ENCODE results near the gene SIK3.

The SIK3 gene

GRCh38 chr11:117097014-117097388 is 1.2 kb downstream of the SIK3 start:
- Mint-ChIP-seq H3K36me3 (ENCODE audit: insufficient read depth) (peaks cover 69% of the 10 kb centered on the region), H3K4me1 (ENCODE audit: low read depth in 2 of 2) (peaks cover 62 to 64% of the 10 kb centered on the region in 2 donors), H3K9me3 (peaks cover 4 to 5% of the 10 kb centered on the region in 2 donors), H3K4me3 (peak overlapping the region; percentile 88 to 98), H3K27ac (peak overlapping the region; percentile 93 to 99), H3K27me3 (no peaks in the 10 kb centered on the region)
- ATAC-seq (replicated peaks) (no peak), DNase-seq (no peak)

DNA sequence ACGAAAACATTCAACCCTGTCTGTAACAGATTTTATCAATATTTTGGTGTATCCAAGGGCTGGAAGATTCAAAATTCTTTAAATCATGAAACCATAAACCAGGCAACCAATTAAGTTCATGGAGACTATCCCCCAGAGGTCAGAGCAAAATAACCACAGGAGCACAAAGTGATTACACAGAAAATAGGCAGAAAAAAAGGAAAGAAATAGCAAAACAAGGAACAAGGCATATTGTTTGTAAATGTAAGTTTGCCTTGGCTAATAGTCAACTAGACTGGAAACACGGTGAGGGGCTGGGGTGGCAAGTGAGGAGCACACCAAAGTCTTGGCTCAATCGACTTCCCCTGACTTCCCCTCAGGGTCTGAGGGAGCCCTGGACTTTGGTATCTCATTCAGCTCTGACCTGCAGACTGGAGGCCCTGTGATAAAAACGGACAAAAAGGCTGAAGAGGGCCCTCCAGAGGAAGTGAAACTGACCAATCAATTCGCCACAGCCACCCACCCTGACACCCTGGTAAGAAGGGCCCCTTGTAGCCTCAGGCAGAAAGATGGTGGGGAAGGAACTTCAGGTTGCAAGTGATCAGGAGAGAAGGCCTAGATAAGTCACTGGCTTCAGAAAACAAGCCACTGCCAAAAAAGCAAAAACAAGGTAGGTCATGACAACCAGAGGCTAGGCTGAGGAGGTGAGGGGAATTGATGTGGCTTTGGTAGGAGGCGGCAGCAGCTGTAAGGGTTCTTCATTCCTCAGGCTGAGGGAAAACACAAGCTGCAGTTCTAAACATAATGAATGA is 1.8 kb downstream of the SIK3 start:
- peak overlapping the region; percentile 93 to 99 for H3K27ac Mint-ChIP-seq

GRCh38 chr11:117095284-117096161 is 2.7 kb downstream of the SIK3 start:
- peak overlapping the region; percentile 88 to 98 for H3K4me3 Mint-ChIP-seq
- DNase-seq: peak in 1 of 3 experiments; percentile 24
- peaks cover 4 to 7% of the 10 kb centered on the region in 2 donors for H3K9me3 Mint-ChIP-seq
- H3K27me3 Mint-ChIP-seq: no peaks in the 10 kb centered on the region
- H3K36me3 Mint-ChIP-seq (ENCODE audit: insufficient read depth): peaks cover 83% of the 10 kb centered on the region
- H3K4me1 Mint-ChIP-seq (ENCODE audit: low read depth in 2 of 2): peaks cover 64 to 71% of the 10 kb centered on the region in 2 donors
- peak overlapping the region; percentile 93 to 99 for H3K27ac Mint-ChIP-seq
- ATAC-seq (replicated peaks): peak; percentile 15

More for the DNA sequence above, 1.8 kb downstream of the SIK3 start:
- Mint-ChIP-seq H3K4me1 (ENCODE audit: low read depth in 2 of 2) (peaks cover 66 to 67% of the 10 kb centered on the region in 2 donors), H3K27me3 (no peaks in the 10 kb centered on the region), H3K4me3 (peak overlapping the region; percentile 88 to 98), H3K9me3 (peaks cover 4 to 7% of the 10 kb centered on the region in 2 donors), H3K36me3 (ENCODE audit: insufficient read depth) (peaks cover 75% of the 10 kb centered on the region)
- DNase-seq (peak; percentile 40 to 50 (median 46)), ATAC-seq (replicated peaks) (peak; percentile 32)

DNA sequence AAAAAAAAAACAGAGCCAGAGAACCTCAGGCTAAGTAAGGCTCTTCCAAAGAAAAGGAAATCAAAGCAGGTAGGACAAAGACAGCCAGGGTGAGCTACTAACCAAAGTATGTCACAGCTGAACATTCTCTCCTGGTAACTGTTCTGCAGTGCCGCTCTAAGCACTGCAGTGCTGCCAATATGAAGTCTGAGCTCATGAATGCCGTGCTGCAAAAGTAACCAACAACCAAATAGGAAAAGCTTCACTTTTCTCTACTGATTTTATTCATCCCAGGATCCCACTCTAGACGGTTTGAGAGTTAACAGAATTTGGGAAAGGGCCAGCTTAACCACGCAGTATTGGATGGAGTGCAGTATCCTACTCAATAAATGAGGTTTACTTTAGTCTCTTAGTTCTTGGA is 3.5 kb downstream of the SIK3 start:
- H3K4me1 Mint-ChIP-seq (ENCODE audit: low read depth in 2 of 2): peaks cover 68 to 75% of the 10 kb centered on the region in 2 donors
- peaks cover 86% of the 10 kb centered on the region for H3K36me3 Mint-ChIP-seq (ENCODE audit: insufficient read depth)
- H3K27ac Mint-ChIP-seq: peak overlapping the region; percentile 93 to 99
- H3K4me3 Mint-ChIP-seq: peak overlapping the region; percentile 88 to 98
- no peaks in the 10 kb centered on the region for H3K27me3 Mint-ChIP-seq
- DNase-seq: no peak
- ATAC-seq (replicated peaks): no peak
- H3K9me3 Mint-ChIP-seq: peaks cover 4 to 7% of the 10 kb centered on the region in 2 donors

DNA sequence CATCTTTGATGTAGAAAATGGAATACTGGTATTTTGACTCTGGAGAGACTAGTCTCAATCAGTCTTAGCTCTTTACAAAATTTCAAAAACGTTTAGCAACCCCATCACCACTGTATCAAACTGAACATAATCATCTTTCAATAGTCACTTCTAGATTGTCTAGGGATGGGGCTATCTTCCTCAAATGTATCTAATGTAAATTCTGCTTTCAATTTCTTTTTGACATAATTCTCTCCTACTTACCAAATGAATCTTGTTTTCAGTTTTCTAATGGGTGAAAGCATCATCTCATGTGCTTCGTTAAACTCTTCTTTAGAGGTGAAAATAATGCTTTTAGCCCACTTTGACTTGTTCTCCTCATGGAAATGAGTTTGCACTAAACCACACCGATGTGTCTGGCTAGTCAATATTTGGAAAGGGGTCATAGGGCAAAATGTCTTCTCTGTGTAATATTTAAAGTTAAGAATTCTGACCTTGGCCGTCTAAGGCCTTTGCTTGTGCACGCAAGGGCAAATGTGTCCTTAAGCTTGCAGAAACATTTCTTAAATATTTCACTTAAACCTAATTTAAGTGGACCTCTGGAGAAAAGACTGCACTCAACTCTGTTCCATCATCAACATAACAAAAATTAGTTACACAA is 5.2 kb downstream of the SIK3 start:
- H3K27me3 Mint-ChIP-seq: no peaks in the 10 kb centered on the region
- H3K36me3 Mint-ChIP-seq (ENCODE audit: insufficient read depth): peaks cover 88% of the 10 kb centered on the region
- ATAC-seq (replicated peaks) (no peak), DNase-seq (no peak)
- peaks cover 62 to 84% of the 10 kb centered on the region in 2 donors for H3K4me1 Mint-ChIP-seq (ENCODE audit: low read depth in 2 of 2)
- peak overlapping the region; percentile 93 to 99 for H3K27ac Mint-ChIP-seq
- H3K4me3 Mint-ChIP-seq: peak overlapping the region; percentile 88 to 98
- peaks cover 4 to 7% of the 10 kb centered on the region in 2 donors for H3K9me3 Mint-ChIP-seq

DNA sequence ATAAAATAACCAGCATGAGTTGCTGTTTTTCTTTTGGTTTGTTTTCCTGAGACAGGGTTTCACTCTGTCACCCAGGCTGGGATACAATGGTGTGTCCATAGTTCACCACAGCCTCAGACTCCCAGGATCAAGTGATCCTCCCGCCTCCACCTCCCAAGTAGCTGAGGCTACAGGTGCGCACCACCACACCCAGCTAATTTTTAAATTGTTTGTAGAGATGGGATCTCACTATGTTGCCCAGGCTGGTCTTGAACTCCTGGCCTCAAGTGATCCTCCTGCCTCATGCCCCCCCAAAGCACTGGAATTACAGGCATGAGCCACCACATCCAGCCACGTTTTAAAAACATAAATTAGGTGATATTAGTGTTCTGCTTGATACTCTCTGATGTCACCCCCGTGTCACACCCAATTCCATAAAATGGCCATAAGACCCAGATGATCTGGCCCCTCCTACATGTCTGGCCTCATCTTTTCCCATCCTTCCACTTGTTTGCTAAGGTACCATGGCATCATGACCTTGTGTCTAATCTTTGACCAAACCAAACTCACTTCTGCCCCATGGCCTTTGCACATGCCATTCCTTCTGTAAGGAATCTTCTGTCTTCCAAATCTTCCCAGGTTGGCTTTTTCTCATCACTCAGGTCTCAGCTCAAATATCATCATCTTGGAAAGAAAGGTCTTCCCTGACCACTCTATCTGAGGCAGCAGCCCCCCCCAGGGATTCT is 6.3 kb downstream of the SIK3 start:
- ATAC-seq (replicated peaks) (no peak), DNase-seq (no peak)
- peak overlapping the region; percentile 93 to 99 for H3K27ac Mint-ChIP-seq
- no peaks in the 10 kb centered on the region for H3K27me3 Mint-ChIP-seq
- peak overlapping the region; percentile 88 to 98 for H3K4me3 Mint-ChIP-seq
- peaks cover 4 to 7% of the 10 kb centered on the region in 2 donors for H3K9me3 Mint-ChIP-seq
- H3K36me3 Mint-ChIP-seq (ENCODE audit: insufficient read depth): peaks cover 83% of the 10 kb centered on the region
- H3K4me1 Mint-ChIP-seq (ENCODE audit: low read depth in 2 of 2): peaks cover 62 to 85% of the 10 kb centered on the region in 2 donors

DNA sequence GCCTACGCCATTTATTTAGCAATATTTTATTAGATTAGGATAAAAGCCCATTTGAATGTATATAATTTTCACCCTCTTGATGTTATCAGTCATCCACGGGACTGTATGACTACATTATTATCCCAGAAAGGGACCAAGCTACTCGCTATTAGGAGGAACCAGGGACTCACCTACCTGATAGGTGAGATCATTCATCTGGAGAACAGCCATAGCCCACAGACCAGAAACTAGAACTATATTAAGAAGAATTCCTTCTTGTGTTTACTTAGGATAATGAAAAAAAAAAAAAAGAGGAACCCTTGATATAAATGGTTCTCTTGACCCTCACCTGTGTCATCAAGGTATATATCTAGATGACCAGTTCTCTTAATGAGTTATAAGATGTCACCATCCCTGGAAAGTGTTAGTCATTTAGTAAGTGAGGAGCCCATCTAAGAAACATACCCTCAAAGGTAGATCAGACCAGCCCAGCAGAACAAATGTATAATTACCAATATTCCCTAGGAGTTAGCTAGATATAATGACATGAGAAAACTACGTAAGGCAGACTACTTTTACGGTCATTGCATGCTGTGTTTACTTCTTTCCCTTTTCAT is 8.0 kb downstream of the SIK3 start:
- peaks cover 83% of the 10 kb centered on the region for H3K36me3 Mint-ChIP-seq (ENCODE audit: insufficient read depth)
- no peak for DNase-seq
- peak overlapping the region in 1 of 2 donors; percentile 6 for H3K4me3 Mint-ChIP-seq
- peaks cover 4 to 7% of the 10 kb centered on the region in 2 donors for H3K9me3 Mint-ChIP-seq
- H3K27ac Mint-ChIP-seq: peak overlapping the region; percentile 46 to 49
- H3K27me3 Mint-ChIP-seq: no peaks in the 10 kb centered on the region
- ATAC-seq (replicated peaks): no peak
- peaks cover 55 to 85% of the 10 kb centered on the region in 2 donors for H3K4me1 Mint-ChIP-seq (ENCODE audit: low read depth in 2 of 2)

- Mint-ChIP-seq H3K4me1 (ENCODE audit: low read depth in 2 of 2) (peaks cover 54 to 84% of the 10 kb centered on the region in 2 donors), H3K36me3 (ENCODE audit: insufficient read depth) (peaks cover 80% of the 10 kb centered on the region), H3K27ac (peak overlapping the region; percentile 46 to 49), H3K27me3 (no peaks in the 10 kb centered on the region), H3K4me3 (peak overlapping the region in 1 of 2 donors; percentile 6), H3K9me3 (peaks cover 4 to 7% of the 10 kb centered on the region in 2 donors)
- no peak for DNase-seq
- ATAC-seq (replicated peaks): no peak
Observed at GRCh38 chr11:117089685-117090084, 8.5 kb downstream of the SIK3 start.

GRCh38 chr11:117087446-117087845 is 10.8 kb downstream of the SIK3 start:
- H3K27ac Mint-ChIP-seq: peak overlapping the region in 1 of 2 donors; percentile 63
- H3K4me1 Mint-ChIP-seq (ENCODE audit: low read depth in 2 of 2): peaks cover 51 to 83% of the 10 kb centered on the region in 2 donors
- H3K4me3 Mint-ChIP-seq: peak overlapping the region; percentile 6 to 27
- peaks cover 75% of the 10 kb centered on the region for H3K36me3 Mint-ChIP-seq (ENCODE audit: insufficient read depth)
- H3K9me3 Mint-ChIP-seq: peaks cover 4 to 6% of the 10 kb centered on the region in 2 donors
- no peaks in the 10 kb centered on the region for H3K27me3 Mint-ChIP-seq
- DNase-seq (no peak), ATAC-seq (replicated peaks) (peak; percentile 41)

- H3K4me1 Mint-ChIP-seq (ENCODE audit: low read depth in 2 of 2): peaks cover 44 to 78% of the 10 kb centered on the region in 2 donors
- H3K27ac Mint-ChIP-seq: no peak overlapping the region
- H3K4me3 Mint-ChIP-seq: no peak overlapping the region
- H3K9me3 Mint-ChIP-seq: no peaks in the 10 kb centered on the region
- H3K36me3 Mint-ChIP-seq (ENCODE audit: insufficient read depth): peaks cover 68% of the 10 kb centered on the region
- H3K27me3 Mint-ChIP-seq: no peaks in the 10 kb centered on the region
- ATAC-seq (replicated peaks) (no peak), DNase-seq (no peak)
Observed at GRCh38 chr11:117084992-117085391, 13.2 kb downstream of the SIK3 start.

DNA sequence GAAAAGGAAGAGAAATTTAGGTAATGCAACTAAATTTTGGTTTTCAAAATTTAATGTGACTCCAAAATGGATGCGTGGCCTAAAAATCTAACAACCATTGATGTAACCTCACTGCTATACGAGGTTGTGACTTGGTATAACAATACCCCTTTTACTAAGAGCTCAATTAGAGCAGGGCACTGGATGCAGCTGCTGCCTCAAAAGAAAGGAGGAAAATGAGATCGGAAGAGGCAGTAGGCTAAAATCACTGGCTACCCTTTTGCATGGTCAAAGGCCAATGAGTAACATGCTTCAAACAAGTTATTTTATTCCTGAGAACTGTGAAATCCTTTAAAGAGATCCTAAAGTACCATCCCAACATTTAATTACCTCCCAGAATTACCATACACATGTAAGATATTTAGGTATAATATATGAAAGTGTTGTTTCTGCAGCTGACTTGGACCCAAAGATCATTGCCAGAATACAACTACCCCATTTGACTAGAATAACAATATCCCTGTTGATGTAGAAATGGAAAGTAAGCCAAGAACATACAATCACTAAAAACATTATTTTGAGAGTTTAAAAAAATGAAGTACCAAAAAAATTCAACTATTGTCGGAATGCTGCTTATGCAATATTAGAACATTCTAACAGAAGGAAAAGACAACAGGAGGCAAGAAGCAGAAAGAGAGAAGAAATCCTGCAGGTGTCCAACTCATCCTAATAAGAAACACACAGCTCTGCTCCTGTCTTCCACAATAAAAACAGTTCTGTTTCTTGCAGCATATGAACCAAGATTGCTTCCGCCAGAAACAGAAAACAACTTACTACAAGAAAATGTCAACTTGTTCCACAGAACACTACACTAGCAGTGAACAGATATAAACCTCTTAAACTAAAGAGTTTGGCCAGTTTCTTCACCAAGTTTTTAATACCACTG is 15.0 kb downstream of the SIK3 start:
- Mint-ChIP-seq H3K27ac (no peak overlapping the region), H3K36me3 (ENCODE audit: insufficient read depth) (peaks cover 61% of the 10 kb centered on the region), H3K9me3 (no peaks in the 10 kb centered on the region), H3K27me3 (no peaks in the 10 kb centered on the region), H3K4me1 (ENCODE audit: low read depth in 2 of 2) (peaks cover 46 to 73% of the 10 kb centered on the region in 2 donors), H3K4me3 (no peak overlapping the region)
- DNase-seq (no peak), ATAC-seq (replicated peaks) (no peak)

All from effector memory CD8-positive, alpha-beta T cell (primary cell).